ENCODE measurements around the gene L3MBTL4. TPM values are rescaled to one million over a fixed set of nuclear protein-coding genes. Genes with fewer than 3 reads are reported as not detected.
A peak's percentile ranks its signal among the peaks of the same experiment; 100 is the strongest.
"Not testable (repeated sequence)": the region's sequence is repeated elsewhere in the genome, so short reads cannot be mapped to it uniquely, and the experiment has no call there.

L3MBTL4 gene
- total and polyA plus RNA-seq, 5 donors: 4.9 to 36.9 (median 31.4) TPM

GRCh38 chr18:6294148-6294784 lies 120.4 kb downstream of the L3MBTL4 start:
- DNase-seq: peak in 1 of 3 donors; percentile 52

GRCh38 chr18:6289843-6290242 lies 124.9 kb downstream of the L3MBTL4 start:
- H3K27ac ChIP-seq (ENCODE audit: low read length): no peak overlapping the region
- 74% methylated on average over 4 of the region's 4 CpGs for WGBS
- ATAC-seq (no peak), DNase-seq (no peak)
- no peak overlapping the region for H3K4me3 ChIP-seq (ENCODE audit: low read length)
- no peaks in the 10 kb centered on the region for H3K9me3 ChIP-seq (ENCODE audit: control insufficient read depth, low read length)
- no peaks in the 10 kb centered on the region for H3K27me3 ChIP-seq (ENCODE audit: control insufficient read depth, insufficient read depth)
- H3K4me1 ChIP-seq (ENCODE audit: control insufficient read depth, insufficient read depth, low read length): peaks cover 1% of the 10 kb centered on the region
- intact Hi-C loops (cut with DNase I): no loop called here

More at GRCh38 chr18:6294148-6294784, 120.4 kb downstream of the L3MBTL4 start:
- ATAC-seq: peak; percentile 51 to 84
- intact Hi-C loops (cut with DNase I): no loop called here
- peaks cover 1% of the 10 kb centered on the region for H3K4me1 ChIP-seq (ENCODE audit: control insufficient read depth, insufficient read depth, low read length)
- H3K9me3 ChIP-seq (ENCODE audit: control insufficient read depth, low read length): no peaks in the 10 kb centered on the region
- H3K27ac ChIP-seq (ENCODE audit: low read length): no peak overlapping the region
- no peak overlapping the region for H3K4me3 ChIP-seq (ENCODE audit: low read length)
- H3K27me3 ChIP-seq (ENCODE audit: control insufficient read depth, insufficient read depth): no peaks in the 10 kb centered on the region
- WGBS: 45% methylated on average over 4 of the region's 4 CpGs

- WGBS: 76% methylated on average over 4 of the region's 4 CpGs
These were observed 128.1 kb downstream of the L3MBTL4 start for GRCh38 chr18:6286585-6286984.

GRCh38 chr18:6284761-6285160 lies 129.9 kb downstream of the L3MBTL4 start:
- DNase-seq (peak in 2 of 3 donors; percentile 36 to 51), ATAC-seq (peak in 1 of 2 donors; percentile 19)
- 96% methylated on average over 22 of the region's 22 CpGs for WGBS
- H3K27me3 ChIP-seq (ENCODE audit: control insufficient read depth, insufficient read depth): no peaks in the 10 kb centered on the region
- intact Hi-C loops (cut with DNase I): no loop called here
- peaks cover 6% of the 10 kb centered on the region for H3K4me1 ChIP-seq (ENCODE audit: control insufficient read depth, insufficient read depth, low read length)
- H3K9me3 ChIP-seq (ENCODE audit: control insufficient read depth, low read length): no peaks in the 10 kb centered on the region
- no peak overlapping the region for H3K27ac ChIP-seq (ENCODE audit: low read length)
- H3K4me3 ChIP-seq (ENCODE audit: low read length): no peak overlapping the region

More at GRCh38 chr18:6286585-6286984, 128.1 kb downstream of the L3MBTL4 start:
- peaks cover 7% of the 10 kb centered on the region for H3K4me1 ChIP-seq (ENCODE audit: control insufficient read depth, insufficient read depth, low read length)
- no peak overlapping the region for H3K27ac ChIP-seq (ENCODE audit: low read length)
- DNase-seq: no peak
- no peaks in the 10 kb centered on the region for H3K27me3 ChIP-seq (ENCODE audit: control insufficient read depth, insufficient read depth)
- no peak overlapping the region for H3K4me3 ChIP-seq (ENCODE audit: low read length)
- no peak for ATAC-seq
- no peaks in the 10 kb centered on the region for H3K9me3 ChIP-seq (ENCODE audit: control insufficient read depth, low read length)
- intact Hi-C loops (cut with DNase I): no loop called here

DNA sequence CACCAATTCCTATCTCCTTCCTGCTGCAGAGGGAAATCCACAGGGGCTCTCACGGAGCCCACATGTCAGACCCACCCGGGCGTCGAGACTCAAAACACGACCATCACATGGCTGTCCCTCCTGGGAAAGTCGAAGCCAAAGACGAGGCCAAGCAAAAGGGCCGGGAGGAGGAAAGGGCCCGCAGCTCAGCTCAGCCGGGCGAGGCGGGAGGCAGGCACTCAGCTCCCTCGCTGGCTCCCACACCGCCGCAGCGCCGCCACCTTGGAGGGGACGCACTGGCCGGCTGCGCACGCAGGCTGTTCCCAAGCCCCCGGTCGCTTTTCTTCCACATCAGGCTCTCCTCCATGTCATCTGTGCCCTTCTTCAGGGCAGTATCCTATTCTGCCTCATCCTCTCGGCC lies 130.4 kb downstream of the L3MBTL4 start:
- no peak overlapping the region for H3K27ac ChIP-seq (ENCODE audit: low read length)
- 96% methylated on average over 24 of the region's 24 CpGs for WGBS
- ATAC-seq (peak in 1 of 2 donors; percentile 25), DNase-seq (no peak)
- H3K9me3 ChIP-seq (ENCODE audit: control insufficient read depth, low read length): no peaks in the 10 kb centered on the region
- peaks cover 6% of the 10 kb centered on the region for H3K4me1 ChIP-seq (ENCODE audit: control insufficient read depth, insufficient read depth, low read length)
- no peak overlapping the region for H3K4me3 ChIP-seq (ENCODE audit: low read length)
- intact Hi-C loops (cut with DNase I): no loop called here
- no peaks in the 10 kb centered on the region for H3K27me3 ChIP-seq (ENCODE audit: control insufficient read depth, insufficient read depth)

DNA sequence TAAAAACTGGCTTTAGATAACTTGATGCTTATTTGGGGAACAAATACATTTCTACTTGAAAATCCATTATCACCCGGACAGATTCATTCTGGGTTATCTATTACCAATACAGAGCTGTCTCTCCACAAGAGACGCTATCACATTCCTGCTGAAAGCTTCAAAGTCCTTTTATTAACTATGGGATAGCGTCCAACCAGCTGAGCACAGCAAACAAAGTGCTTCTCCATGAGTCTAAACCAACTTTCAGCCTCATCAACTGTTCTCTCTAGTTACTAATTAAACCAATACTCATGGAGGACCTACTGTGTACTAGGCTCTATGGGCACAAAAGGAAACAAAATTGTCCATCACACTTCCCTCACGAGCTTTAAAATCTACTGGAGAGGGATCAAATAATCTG lies 132.8 kb downstream of the L3MBTL4 start:
- WGBS: 50% methylated on average over 4 of the region's 4 CpGs
- DNase-seq (no peak), ATAC-seq (peak in 1 of 2 donors; percentile 52)
- Histone ChIP-seq H3K4me1 (ENCODE audit: control insufficient read depth, insufficient read depth, low read length) (peaks cover 6% of the 10 kb centered on the region), H3K27me3 (ENCODE audit: control insufficient read depth, insufficient read depth) (no peaks in the 10 kb centered on the region), H3K27ac (ENCODE audit: low read length) (peak overlapping the region; percentile 66), H3K4me3 (ENCODE audit: low read length) (no peak overlapping the region), H3K9me3 (ENCODE audit: control insufficient read depth, low read length) (no peaks in the 10 kb centered on the region)
- intact Hi-C loops (cut with DNase I): no loop called here

- H3K27me3 ChIP-seq (ENCODE audit: control insufficient read depth, insufficient read depth): no peaks in the 10 kb centered on the region
- no peak for DNase-seq
- 82% methylated on average over 2 of the region's 2 CpGs for WGBS
- intact Hi-C loops (cut with DNase I): no loop called here
- H3K9me3 ChIP-seq (ENCODE audit: control insufficient read depth, low read length): no peaks in the 10 kb centered on the region
- H3K4me1 ChIP-seq (ENCODE audit: control insufficient read depth, insufficient read depth, low read length): peaks cover 6% of the 10 kb centered on the region
- no peak overlapping the region for H3K27ac ChIP-seq (ENCODE audit: low read length)
- no peak overlapping the region for H3K4me3 ChIP-seq (ENCODE audit: low read length)
- ATAC-seq: no peak
These were observed 134.4 kb downstream of the L3MBTL4 start for GRCh38 chr18:6280211-6280743.

DNA sequence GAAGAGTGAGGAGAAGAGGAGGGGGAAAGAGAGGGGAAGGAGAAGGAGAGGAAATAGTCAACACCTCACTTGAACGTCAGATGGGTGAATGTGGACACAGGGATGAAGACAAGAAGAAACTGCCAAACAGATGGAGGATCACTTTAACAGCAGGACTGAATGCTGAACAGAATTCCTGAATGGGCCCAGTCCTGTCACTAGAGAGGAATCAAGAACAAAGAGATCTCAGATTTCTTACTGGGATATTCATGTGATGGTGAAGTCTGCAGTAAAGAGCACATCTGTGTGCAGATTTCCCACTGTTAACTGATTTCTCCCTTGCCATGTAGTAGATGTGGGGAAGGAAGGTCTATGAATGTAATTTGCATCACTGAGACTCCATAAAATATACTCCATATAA lies 135.4 kb downstream of the L3MBTL4 start:
- DNase-seq (no peak), ATAC-seq (no peak)
- no peak overlapping the region for H3K27ac ChIP-seq (ENCODE audit: low read length)
- no peaks in the 10 kb centered on the region for H3K9me3 ChIP-seq (ENCODE audit: control insufficient read depth, low read length)
- no peak overlapping the region for H3K4me3 ChIP-seq (ENCODE audit: low read length)
- no peaks in the 10 kb centered on the region for H3K27me3 ChIP-seq (ENCODE audit: control insufficient read depth, insufficient read depth)
- WGBS: 36% methylated on average over 1 of the region's 1 CpG
- intact Hi-C loops (cut with DNase I): no loop called here
- peaks cover 6% of the 10 kb centered on the region for H3K4me1 ChIP-seq (ENCODE audit: control insufficient read depth, insufficient read depth, low read length)

- 41% methylated on average over 4 of the region's 6 CpGs for WGBS
- no peak overlapping the region for H3K27ac ChIP-seq (ENCODE audit: low read length)
- H3K4me1 ChIP-seq (ENCODE audit: control insufficient read depth, insufficient read depth, low read length): no peaks in the 10 kb centered on the region
- no peak overlapping the region for H3K4me3 ChIP-seq (ENCODE audit: low read length)
- no peaks in the 10 kb centered on the region for H3K9me3 ChIP-seq (ENCODE audit: control insufficient read depth, low read length)
- no peaks in the 10 kb centered on the region for H3K27me3 ChIP-seq (ENCODE audit: control insufficient read depth, insufficient read depth)
- intact Hi-C loops (cut with DNase I): no loop called here
- peak in 1 of 3 donors; percentile 53 for DNase-seq
- ATAC-seq: peak in 1 of 2 donors; percentile 54
These were observed 141.3 kb downstream of the L3MBTL4 start for GRCh38 chr18:6273423-6273822.

DNA sequence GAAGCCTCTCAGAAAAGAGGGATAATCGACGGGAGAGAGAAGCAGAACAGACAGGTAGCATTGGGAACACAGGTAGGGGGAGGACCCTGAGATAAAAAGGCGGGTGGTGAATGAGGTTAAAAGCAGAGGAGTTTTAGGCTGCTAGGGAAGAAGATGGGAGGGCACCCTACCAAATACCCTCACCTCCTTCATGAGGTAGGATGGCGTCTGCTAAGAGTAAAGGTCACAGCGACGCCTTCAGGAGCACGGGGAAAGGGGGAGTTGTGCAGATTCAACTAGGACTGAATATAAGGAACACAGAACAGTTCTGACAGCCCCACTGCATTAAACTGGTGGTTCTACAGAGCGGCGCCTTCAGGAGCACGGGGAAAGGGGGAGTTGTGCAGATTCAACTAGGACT lies 142.6 kb downstream of the L3MBTL4 start:
- H3K27me3 ChIP-seq (ENCODE audit: control insufficient read depth, insufficient read depth); intact Hi-C loops (cut with DNase I); DNase-seq; H3K4me1 ChIP-seq (ENCODE audit: control insufficient read depth, insufficient read depth, low read length); H3K9me3 ChIP-seq (ENCODE audit: control insufficient read depth, low read length); ATAC-seq; H3K4me3 ChIP-seq (ENCODE audit: low read length); H3K27ac ChIP-seq (ENCODE audit: low read length): not testable (repeated sequence)
- WGBS: 36% methylated on average over 10 of the region's 10 CpGs

DNA sequence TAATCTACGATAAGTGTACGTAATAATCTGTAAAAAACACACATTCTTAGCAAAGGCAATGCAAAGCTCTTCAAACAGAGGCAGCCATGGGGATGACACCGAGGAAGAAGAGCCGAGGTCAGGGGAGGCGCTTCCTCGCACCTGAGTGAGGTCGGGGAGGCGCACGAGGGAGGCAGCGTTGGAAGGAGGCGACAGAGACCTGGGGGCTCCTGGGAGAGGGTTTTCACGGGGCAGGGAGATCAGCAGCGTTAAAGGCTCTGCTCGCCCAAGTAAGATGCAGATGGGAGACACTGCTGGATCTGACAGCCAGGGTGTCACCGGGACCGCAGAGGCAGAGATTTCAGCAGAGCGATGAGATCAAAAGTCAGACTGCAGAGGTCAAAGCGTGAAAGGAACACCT lies 143.1 kb downstream of the L3MBTL4 start:
- Histone ChIP-seq H3K27ac (ENCODE audit: low read length) (no peak overlapping the region), H3K4me1 (ENCODE audit: control insufficient read depth, insufficient read depth, low read length) (no peaks in the 10 kb centered on the region), H3K9me3 (ENCODE audit: control insufficient read depth, low read length) (no peaks in the 10 kb centered on the region), H3K27me3 (ENCODE audit: control insufficient read depth, insufficient read depth) (no peaks in the 10 kb centered on the region), H3K4me3 (ENCODE audit: low read length) (no peak overlapping the region)
- intact Hi-C loops (cut with DNase I): no loop called here
- WGBS: 74% methylated on average over 18 of the region's 18 CpGs
- no peak for DNase-seq
- ATAC-seq: no peak
